Raji (cell line): ENCODE results near the gene GPR139.

Source experiments
- POLR2A ChIP-seq: IDR thresholded peaks from 2 replicates; pipeline ENCODE4 v1.6.1; 2011; ENCODE audit warnings: low read depth, low read length, control low read depth; ENCODE audit not compliant: insufficient read depth

The GPR139 gene

GRCh38 chr16:20073203-20074098 is at the start of gene GPR139:
GPR139 (minus strand) TSS chr16:20073890; CDS start chr16:20073616, 274 bp downstream.
- TF ChIP-seq POLR2A = no peak

DNA sequence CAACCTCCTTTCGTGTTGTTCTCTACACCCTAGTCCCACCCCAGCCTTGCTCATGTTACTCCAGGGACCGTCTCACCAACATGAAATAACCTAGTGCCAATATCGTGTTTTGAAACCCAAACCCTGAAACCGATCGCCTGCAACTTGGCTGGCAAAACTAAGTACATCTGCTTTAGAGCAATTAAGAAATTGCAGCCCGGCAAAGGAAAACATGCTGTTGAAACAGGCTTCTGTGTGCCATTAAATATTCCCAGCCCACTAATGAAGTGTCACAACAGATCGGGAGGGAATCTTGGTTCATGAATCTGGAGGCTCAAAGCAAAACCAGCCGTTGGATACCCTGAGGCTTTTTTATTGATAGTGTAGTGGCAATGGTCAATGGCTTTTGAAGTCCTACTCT is 48.3 kb upstream of the GPR139 start:
- TF ChIP-seq POLR2A = no peak

- TF ChIP-seq POLR2A = no peak
These were observed 40.7 kb upstream of the GPR139 start for GRCh38 chr16:20114356-20114755.

- TF ChIP-seq POLR2A = no peak
These were observed 37.5 kb upstream of the GPR139 start for GRCh38 chr16:20111143-20111542.

- TF ChIP-seq POLR2A = no peak
These were observed 33.4 kb upstream of the GPR139 start for GRCh38 chr16:20107083-20107482.

- TF ChIP-seq POLR2A = no peak
These were observed 31.0 kb upstream of the GPR139 start for GRCh38 chr16:20104563-20105183.

GRCh38 chr16:20102521-20102920 is 28.8 kb upstream of the GPR139 start:
- no peak for TF ChIP-seq POLR2A

DNA sequence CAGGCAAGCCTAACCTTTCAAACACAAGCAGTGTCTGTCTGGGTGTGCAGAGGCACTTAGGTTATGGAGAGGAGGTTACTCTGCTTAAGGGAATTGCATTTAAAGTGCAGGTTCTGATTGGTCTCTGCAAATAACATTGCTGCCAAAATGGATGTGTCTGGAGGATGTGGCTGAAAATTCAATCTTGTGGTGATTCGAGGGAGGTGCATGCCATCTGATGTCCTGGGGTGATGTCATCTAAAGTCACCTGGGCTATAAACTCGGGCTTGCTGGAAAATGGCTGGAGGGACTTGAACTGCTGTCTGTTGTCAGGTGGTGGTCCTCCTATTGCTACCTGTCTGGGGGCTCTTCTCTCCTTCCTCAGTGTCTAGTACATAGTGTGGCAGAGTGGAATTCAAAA is 28.3 kb upstream of the GPR139 start:
- no peak for TF ChIP-seq POLR2A

- TF ChIP-seq POLR2A = no peak
These were observed 25.7 kb upstream of the GPR139 start for GRCh38 chr16:20099375-20099774.

GRCh38 chr16:20094157-20094556 is 20.5 kb upstream of the GPR139 start:
- TF ChIP-seq POLR2A = no peak

GRCh38 chr16:20089246-20089965 is 15.7 kb upstream of the GPR139 start:
- TF ChIP-seq POLR2A = no peak

DNA sequence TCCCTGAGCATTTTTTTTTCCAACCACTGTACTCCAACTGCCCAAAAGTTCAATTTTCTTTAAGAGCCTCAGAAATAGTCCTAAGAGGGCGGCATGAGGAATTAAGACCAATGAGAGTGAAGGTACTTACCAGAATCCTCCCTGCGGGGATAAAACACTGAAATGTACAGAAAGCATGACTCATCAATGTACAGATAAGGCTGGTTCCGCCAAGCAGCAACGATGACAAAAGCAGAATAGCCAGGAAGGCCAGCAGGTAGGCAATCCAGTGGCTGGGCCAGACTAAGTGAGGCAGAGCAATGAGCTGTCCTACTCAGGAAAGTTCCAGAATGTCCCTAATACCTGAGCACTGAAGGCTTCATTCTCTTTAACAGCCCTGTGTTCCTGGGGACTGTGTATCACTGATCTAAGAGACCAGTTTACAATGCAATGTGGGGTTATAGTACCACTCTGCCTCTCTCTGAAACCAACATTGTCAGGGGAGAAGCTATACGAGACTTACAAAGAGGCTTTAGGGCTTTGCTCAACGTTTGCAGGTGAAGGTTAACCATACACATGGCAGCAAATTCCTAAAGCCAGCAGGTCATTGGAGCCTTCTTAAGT is 11.0 kb upstream of the GPR139 start:
- TF ChIP-seq POLR2A = no peak

GRCh38 chr16:20079106-20079505 is 5.4 kb upstream of the GPR139 start:
- TF ChIP-seq POLR2A = no peak

DNA sequence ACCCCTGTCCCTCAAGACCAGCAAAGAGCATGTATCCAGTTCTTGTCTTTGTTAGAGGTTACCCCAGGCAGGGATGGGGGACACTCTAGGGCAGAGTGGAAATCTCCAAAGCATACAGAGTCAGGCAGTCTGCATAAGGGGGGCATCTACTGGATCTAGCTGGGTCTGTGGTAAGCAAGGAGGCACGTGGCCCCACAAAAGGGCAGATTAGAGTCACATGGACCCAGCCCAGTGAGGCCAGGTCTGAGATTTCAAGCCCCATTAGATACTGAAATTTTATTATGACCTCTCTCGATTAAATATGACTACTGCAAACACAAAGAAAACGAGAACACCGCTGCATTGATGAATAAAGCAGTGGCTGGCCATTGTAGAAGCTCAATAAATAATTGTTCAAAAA is 1.6 kb upstream of the GPR139 start:
- no peak for TF ChIP-seq POLR2A
